GM12878 (cell line): ENCODE results near the gene GOLT1B. TPM values are rescaled to one million over a fixed set of nuclear protein-coding genes. Genes with fewer than 3 reads are reported as not detected.

Experiments
- ATAC-seq: fragments of 200-7000 bp; cut with Tn5 transposase; 3 replicates; pipeline ENCODE4 v1.9.1; 2020; ENCODE audit warnings: mild to moderate bottlenecking, moderate library complexity
- BruUV-seq: library from RNA; stranded (reverse); fragments of 400-500 nt; replicated peaks from 2 replicates; lab custom pipeline; 2021; lab: Mats Ljungman, UMichigan
- CTCF ChIA-PET: fragments of 300-600 bp; sonication (Branson Sonifier 250); formaldehyde crosslinking; extraction: SDS; loops from one replicate; lab custom pipeline; 2021; ENCODE audit warnings: inconsistent platforms; lab: Yijun Ruan, JAX
- POLR2A ChIA-PET: fragments of 350-600 bp; formaldehyde crosslinking; extraction: SDS; loops from one replicate; lab custom pipeline; 2021; ENCODE audit warnings: inconsistent platforms; lab: Charles Lee
- RAD21 ChIA-PET: fragments of 300-600 bp; sonication (Branson Sonifier 250); formaldehyde crosslinking; loops from one replicate; lab custom pipeline; 2023; ENCODE audit warnings: antibody characterized with exemption; ENCODE audit not compliant: unreplicated experiment; lab: Charles Lee
- SMC1A ChIA-PET: fragments of 300-600 bp; sonication (Branson Sonifier 250); formaldehyde crosslinking; loops from one replicate; lab custom pipeline; 2023; ENCODE audit not compliant: unreplicated experiment, uncharacterized antibody; lab: Charles Lee
- DNase-seq: peaks from one replicate; pipeline ENCODE4 v3.0.0-alpha.2; 2011; ENCODE audit warnings: low read depth, low spot score
- FAIRE-seq: peaks from 3 replicates; lab custom pipeline; 2011; peaks lifted over from hg19 to GRCh38; lab: Jason Lieb, UNC
- H2AFZ ChIP-seq: 2 replicates; pipeline ENCODE4 v1.6.0; 2011; ENCODE audit warnings: low read depth, low read length, control low read depth; ENCODE audit not compliant: control insufficient read depth
- H3K27ac ChIP-seq: 2 replicates; pipeline ENCODE4 v1.5.1; 2011; ENCODE audit warnings: control low read depth; ENCODE audit not compliant: control insufficient read depth, insufficient read depth
- H3K27me3 ChIP-seq, 2 experiments: replicated peaks in 1 of 2; 2 replicates each; pipeline versions ENCODE4 v1.6.0 to v1.6.1; 2011; ENCODE audit warnings: low read length in 1 of 2; ENCODE audit not compliant: control insufficient read depth in 2 of 2, insufficient read depth in 2 of 2
- H3K36me3 ChIP-seq, 2 experiments: 2 replicates each; pipeline ENCODE4 v1.5.1; 2011; ENCODE audit warnings: low read length in 1 of 2; ENCODE audit not compliant: control insufficient read depth in 2 of 2, insufficient read depth in 2 of 2
- H3K4me1 ChIP-seq: 2 replicates; pipeline ENCODE4 v1.6.1; 2011; ENCODE audit warnings: mild to moderate bottlenecking, low read length, moderate library complexity, mixed read lengths; ENCODE audit not compliant: control insufficient read depth, insufficient read depth
- H3K4me2 ChIP-seq: 2 replicates; pipeline ENCODE4 v1.6.0; 2011; ENCODE audit warnings: control low read depth; ENCODE audit not compliant: control insufficient read depth, insufficient read depth
- H3K4me3 ChIP-seq: fragments of 200-600 bp; sonication (generic); 2 replicates; pipeline ENCODE4 v1.5.1; 2016
- H3K79me2 ChIP-seq: 2 replicates; pipeline ENCODE4 v1.6.0; 2011; ENCODE audit warnings: low read length; ENCODE audit not compliant: control insufficient read depth, insufficient read depth
- H3K9ac ChIP-seq: 2 replicates; pipeline ENCODE4 v1.8.0; 2011; ENCODE audit warnings: low read length, control low read depth, mixed read lengths; ENCODE audit not compliant: control insufficient read depth, insufficient read depth
- H3K9me3 ChIP-seq: replicated peaks from 3 replicates; pipeline ENCODE4 v1.5.1; 2011; ENCODE audit warnings: mild to moderate bottlenecking, low read length; ENCODE audit not compliant: control insufficient read depth, insufficient read depth
- H4K20me1 ChIP-seq: 2 replicates; pipeline ENCODE4 v1.6.0; 2011; ENCODE audit not compliant: control insufficient read depth, insufficient read depth
- BACH1 ChIP-seq: fragments of 450-650 bp; IDR thresholded peaks from 2 replicates; pipeline ENCODE4 v1.6.1; 2017; ENCODE audit warnings: mild to moderate bottlenecking, borderline replicate concordance
- BCLAF1 ChIP-seq: fragments of 450-650 bp; IDR thresholded peaks from 2 replicates; pipeline ENCODE4 v1.6.1; 2017; ENCODE audit warnings: antibody characterized with exemption, mild to moderate bottlenecking, moderate library complexity
- CBX5 ChIP-seq: sonication (generic); IDR thresholded peaks from 2 replicates; pipeline ENCODE4 v1.6.1; 2016; ENCODE audit warnings: low read depth, moderate library complexity, mild to moderate bottlenecking, inconsistent platforms
- ETV6 ChIP-seq, 2 experiments: fragments of 450-650 bp in 1 of 2; IDR thresholded peaks in 1 of 2; conservative IDR thresholded peaks in 1 of 2; 2 replicates each; pipeline ENCODE4 v1.6.1; 2014; ENCODE audit warnings: antibody characterized with exemption in 1 of 2, borderline replicate concordance in 1 of 2, low read depth in 1 of 2, mild to moderate bottlenecking in 1 of 2, moderate library complexity in 1 of 2
- GABPA ChIP-seq: IDR thresholded peaks from 2 replicates; pipeline ENCODE4 v1.6.1; 2014; ENCODE audit warnings: antibody characterized with exemption, low read depth, mild to moderate bottlenecking, inconsistent platforms
- HDAC6 ChIP-seq: fragments of 200-600 bp; sonication (generic); IDR thresholded peaks from one replicate; pipeline ENCODE4 v1.8.0; 2017; ENCODE audit warnings: antibody characterized with exemption; ENCODE audit not compliant: unreplicated experiment
- SIN3A ChIP-seq: IDR thresholded peaks from 2 replicates; pipeline ENCODE4 v1.6.1; 2012; ENCODE audit warnings: low read depth, low read length, improper control_type of control experiment
- SMAD5 ChIP-seq: IDR thresholded peaks from 2 replicates; pipeline ENCODE4 v1.6.1; 2016; ENCODE audit warnings: antibody characterized with exemption, low read depth
- TBL1XR1 ChIP-seq: IDR thresholded peaks from 2 replicates; pipeline ENCODE4 v1.6.1; 2012; ENCODE audit warnings: low read depth, low read length, improper control_type of control experiment
- WGBS: methylation state at CpG from one replicate; pipeline ENCODE4 v1.1.6; 2016; ENCODE audit warnings: low lambda C conversion rate; ENCODE audit not compliant: insufficient replicate concordance, insufficient coverage; ENCODE audit errors: missing lambda C conversion rate; 5-methylcytosine and 5-hydroxymethylcytosine counted together
- in situ Hi-C: fragments of 300-500 bp; cut with MboI; formaldehyde crosslinking; loops from 9 replicates; pipeline ENCODE4 v1.14.3; 2018; ENCODE audit warnings: mixed read lengths
- intact Hi-C: fragments of 100-400 bp; cut with micrococcal nuclease; formaldehyde crosslinking; loops from one replicate; pipeline ENCODE4 v1.14.2; 2022; ENCODE audit not compliant: unreplicated experiment
- polyA plus RNA-seq, 11 experiments: library from polyadenylated mRNA; depleted of rRNA in 4 of 11; unstranded in 6 of 11; stranded (reverse) in 5 of 11; fragments of >200 nt; fragmentation: Nextera tagmentation in 4 of 11; fragmentation: Illumina TruSeq in 1 of 11; extraction: Ambion mirVana in 4 of 11; extraction: Trizol in 1 of 11; gene quantifications; 1 replicate in 1 of 11; 2 replicates in 10 of 11; pipeline versions ENCODE4 v1.2.1 to v1.2.3, GENCODE V29; 2011 to 2016; ENCODE audit warnings: inconsistent platforms in 2 of 11, missing spikeins in 2 of 11, low read depth in 1 of 11
- total RNA-seq, 4 experiments: library from RNA; depleted of rRNA in 3 of 4; stranded (reverse); fragments of >200 nt in 3 of 4; fragmentation: Illumina TruSeq in 1 of 4; extraction: Trizol in 1 of 4; gene quantifications; 2 replicates each; pipeline versions ENCODE4 v1.2.1 to v1.2.3, GENCODE V29; 2013 to 2021

GOLT1B gene
- total and polyA plus RNA-seq, 10 of the 15 experiments (the other 5 are each of a cell fraction or from before 2014, with no cell fraction given), result 18.3 to 77.4 (median 32.9) TPM

- FAIRE-seq (no peak), ATAC-seq (no peak), DNase-seq (no peak)
- intact Hi-C loops, result no loop called here
- H3K9ac ChIP-seq, result no peak overlapping the region
- H3K79me2 ChIP-seq, result no peaks in the 10 kb centered on the region
- H3K36me3 ChIP-seq, result peaks cover 0 to 19% of the 10 kb centered on the region in 2 experiments; a peak in 2 of 4 replicates
- BruUV-seq, result no TSS peak
- ChIA-PET SMC1A (no interaction called here), RAD21 (no interaction called here), POLR2A (interaction anchor here (1.1 kb wide), 1 partner anchor 15 kb away, joined by 5 read pairs; the partner anchor contains the start of genes GOLT1B and RECQL), CTCF (no interaction called here)
- H4K20me1 ChIP-seq, result no peaks in the 10 kb centered on the region
- H3K4me3 ChIP-seq, result no peak overlapping the region
- TF ChIP-seq BCLAF1, result no peak
- TF ChIP-seq TBL1XR1, result no peak
- no peak for TF ChIP-seq SMAD5
- no peak overlapping the region for H2AFZ ChIP-seq
- H3K9me3 ChIP-seq, result no peaks in the 10 kb centered on the region
- no peaks in the 10 kb centered on the region for H3K27me3 ChIP-seq
- no peak overlapping the region for H3K4me2 ChIP-seq
- in situ Hi-C loops, result no loop called here
- 98% methylated on average over 2 of the region's 2 CpGs for WGBS
- no peak overlapping the region for H3K27ac ChIP-seq
- no peaks in the 10 kb centered on the region for H3K4me1 ChIP-seq
Measured at GRCh38 chr12:21516281-21516680, 14.7 kb downstream of the GOLT1B start.

GRCh38 chr12:21518451-21518850 lies 16.9 kb downstream of the GOLT1B start:
- ChIA-PET SMC1A (interaction anchor here (0.6 kb wide), 1 partner anchor 8 kb away, joined by 3 read pairs; the partner anchor contains the start of gene SPX), POLR2A (no interaction called here), CTCF (interaction anchor here (2.1 kb wide), 1 partner anchor 8 kb away, joined by 5 read pairs; no protein-coding TSS in a partner anchor), RAD21 (no interaction called here)
- 96% methylated on average over 3 of the region's 3 CpGs for WGBS
- FAIRE-seq (no peak), ATAC-seq (no peak), DNase-seq (no peak)
- no peak overlapping the region for H3K4me2 ChIP-seq
- TF ChIP-seq GABPA (no peak), HDAC6 (no peak), CBX5 (no peak), ETV6 (conservative IDR thresholded peaks at IDR 0.05 in 1 of 2, IDR thresholded peaks at IDR 0.05 in 1 of 2; ENCODE audit: borderline replicate concordance in 1 of 2, low read depth in 1 of 2) (no peak), BACH1 (no peak), SIN3A (no peak)
- no peaks in the 10 kb centered on the region for H3K79me2 ChIP-seq
- no TSS peak for BruUV-seq
- no peak overlapping the region for H3K9ac ChIP-seq
- H3K27me3 ChIP-seq, result no peaks in the 10 kb centered on the region
- peaks cover 0 to 10% of the 10 kb centered on the region in 2 experiments; a peak in 2 of 4 replicates for H3K36me3 ChIP-seq
- no peaks in the 10 kb centered on the region for H3K9me3 ChIP-seq
- no peak overlapping the region for H3K4me3 ChIP-seq
- in situ Hi-C loops (no loop called here), intact Hi-C loops (no loop called here)
- H2AFZ ChIP-seq, result no peak overlapping the region
- H3K27ac ChIP-seq, result no peak overlapping the region
- no peaks in the 10 kb centered on the region for H3K4me1 ChIP-seq
- no peaks in the 10 kb centered on the region for H4K20me1 ChIP-seq
